Measurements from ENCODE around the gene GALR3. TPM values are rescaled to one million over a fixed set of nuclear protein-coding genes. Genes with fewer than 3 reads are reported as not detected.

GALR3 gene
- total RNA-seq, 1 donor from 2014 or later, result not detected

DNA sequence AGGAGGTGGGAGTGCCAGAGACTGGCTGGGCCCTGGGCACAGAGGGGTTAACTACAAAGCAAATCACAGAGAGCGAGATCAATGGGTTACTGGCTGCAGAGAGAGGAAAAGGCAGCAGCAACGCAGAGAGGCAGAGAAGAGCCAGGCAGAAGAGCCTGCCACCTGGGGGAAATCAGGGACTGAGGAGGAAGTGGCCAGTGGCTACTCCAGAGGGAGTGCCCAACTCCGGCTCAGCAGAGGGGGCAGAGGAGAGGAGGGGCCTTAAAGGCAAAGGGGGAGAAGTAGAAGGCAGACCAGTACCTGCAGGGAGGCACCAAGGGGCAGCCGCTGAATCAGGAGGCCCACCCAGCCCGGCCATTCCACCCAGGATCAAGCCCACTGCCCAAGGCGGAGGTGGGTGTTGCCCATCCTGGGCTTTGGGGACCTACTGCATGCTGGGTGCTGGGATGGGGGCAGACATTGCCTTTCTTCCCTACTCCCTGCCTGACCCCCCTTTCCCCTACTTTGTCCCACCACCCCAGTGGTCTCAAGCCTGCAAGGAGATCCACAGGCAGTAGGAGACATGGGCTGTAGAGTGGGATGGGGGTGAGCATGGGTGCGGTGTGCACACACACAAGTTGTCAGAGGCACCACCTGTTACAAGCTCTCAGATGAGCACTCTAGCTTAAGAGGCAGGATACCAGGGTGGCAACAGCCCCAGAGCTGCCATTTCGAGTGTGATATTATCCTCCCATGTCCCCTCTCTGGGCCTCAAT is 926 bp upstream of the GALR3 start:
- peaks cover 10% of the 10 kb centered on the region for H3K4me1 Mint-ChIP-seq (ENCODE audit: unreplicated experiment)
- no peaks in the 10 kb centered on the region for H3K36me3 Mint-ChIP-seq (ENCODE audit: low read depth, unreplicated experiment)
- H3K27ac Mint-ChIP-seq (ENCODE audit: unreplicated experiment), result no peak overlapping the region
- TF ChIP-seq, protein P1, sequence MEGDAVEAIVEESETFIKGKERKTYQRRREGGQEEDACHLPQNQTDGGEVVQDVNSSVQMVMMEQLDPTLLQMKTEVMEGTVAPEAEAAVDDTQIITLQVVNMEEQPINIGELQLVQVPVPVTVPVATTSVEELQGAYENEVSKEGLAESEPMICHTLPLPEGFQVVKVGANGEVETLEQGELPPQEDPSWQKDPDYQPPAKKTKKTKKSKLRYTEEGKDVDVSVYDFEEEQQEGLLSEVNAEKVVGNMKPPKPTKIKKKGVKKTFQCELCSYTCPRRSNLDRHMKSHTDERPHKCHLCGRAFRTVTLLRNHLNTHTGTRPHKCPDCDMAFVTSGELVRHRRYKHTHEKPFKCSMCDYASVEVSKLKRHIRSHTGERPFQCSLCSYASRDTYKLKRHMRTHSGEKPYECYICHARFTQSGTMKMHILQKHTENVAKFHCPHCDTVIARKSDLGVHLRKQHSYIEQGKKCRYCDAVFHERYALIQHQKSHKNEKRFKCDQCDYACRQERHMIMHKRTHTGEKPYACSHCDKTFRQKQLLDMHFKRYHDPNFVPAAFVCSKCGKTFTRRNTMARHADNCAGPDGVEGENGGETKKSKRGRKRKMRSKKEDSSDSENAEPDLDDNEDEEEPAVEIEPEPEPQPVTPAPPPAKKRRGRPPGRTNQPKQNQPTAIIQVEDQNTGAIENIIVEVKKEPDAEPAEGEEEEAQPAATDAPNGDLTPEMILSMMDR (IDR thresholded peaks at IDR 0.05; ENCODE audit: unreplicated experiment), result no peak
- H3K9me3 Mint-ChIP-seq (ENCODE audit: unreplicated experiment), result no peaks in the 10 kb centered on the region
- no peak for DNase-seq (ENCODE audit: low spot score)
- peak overlapping the region; percentile 25 for H3K4me3 Mint-ChIP-seq (ENCODE audit: unreplicated experiment)
- H3K27me3 Mint-ChIP-seq (ENCODE audit: unreplicated experiment), result peaks cover 14% of the 10 kb centered on the region

DNA sequence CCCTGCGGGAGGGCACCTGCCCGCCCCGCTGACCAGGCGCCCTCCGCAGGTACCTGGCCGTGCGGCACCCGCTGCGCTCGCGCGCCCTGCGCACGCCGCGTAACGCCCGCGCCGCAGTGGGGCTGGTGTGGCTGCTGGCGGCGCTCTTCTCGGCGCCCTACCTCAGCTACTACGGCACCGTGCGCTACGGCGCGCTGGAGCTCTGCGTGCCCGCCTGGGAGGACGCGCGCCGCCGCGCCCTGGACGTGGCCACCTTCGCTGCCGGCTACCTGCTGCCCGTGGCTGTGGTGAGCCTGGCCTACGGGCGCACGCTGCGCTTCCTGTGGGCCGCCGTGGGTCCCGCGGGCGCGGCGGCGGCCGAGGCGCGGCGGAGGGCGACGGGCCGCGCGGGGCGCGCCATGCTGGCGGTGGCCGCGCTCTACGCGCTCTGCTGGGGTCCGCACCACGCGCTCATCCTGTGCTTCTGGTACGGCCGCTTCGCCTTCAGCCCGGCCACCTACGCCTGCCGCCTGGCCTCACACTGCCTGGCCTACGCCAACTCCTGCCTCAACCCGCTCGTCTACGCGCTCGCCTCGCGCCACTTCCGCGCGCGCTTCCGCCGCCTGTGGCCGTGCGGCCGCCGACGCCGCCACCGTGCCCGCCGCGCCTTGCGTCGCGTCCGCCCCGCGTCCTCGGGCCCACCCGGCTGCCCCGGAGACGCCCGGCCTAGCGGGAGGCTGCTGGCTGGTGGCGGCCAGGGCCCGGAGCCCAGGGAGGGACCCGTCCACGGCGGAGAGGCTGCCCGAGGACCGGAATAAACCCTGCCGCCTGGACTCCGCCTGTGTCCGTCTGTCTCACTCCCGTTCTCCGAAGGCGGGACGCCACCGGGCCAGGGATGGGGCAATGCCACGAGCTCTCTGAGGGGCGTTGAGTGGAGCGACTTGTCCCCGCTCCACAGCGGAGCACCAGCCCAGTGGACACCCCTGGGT is 1.8 kb downstream of the GALR3 start:
- no peak for DNase-seq (ENCODE audit: low spot score)
- Mint-ChIP-seq H3K27me3 (ENCODE audit: unreplicated experiment) (peaks cover 12% of the 10 kb centered on the region), H3K9me3 (ENCODE audit: unreplicated experiment) (no peaks in the 10 kb centered on the region)

DNA sequence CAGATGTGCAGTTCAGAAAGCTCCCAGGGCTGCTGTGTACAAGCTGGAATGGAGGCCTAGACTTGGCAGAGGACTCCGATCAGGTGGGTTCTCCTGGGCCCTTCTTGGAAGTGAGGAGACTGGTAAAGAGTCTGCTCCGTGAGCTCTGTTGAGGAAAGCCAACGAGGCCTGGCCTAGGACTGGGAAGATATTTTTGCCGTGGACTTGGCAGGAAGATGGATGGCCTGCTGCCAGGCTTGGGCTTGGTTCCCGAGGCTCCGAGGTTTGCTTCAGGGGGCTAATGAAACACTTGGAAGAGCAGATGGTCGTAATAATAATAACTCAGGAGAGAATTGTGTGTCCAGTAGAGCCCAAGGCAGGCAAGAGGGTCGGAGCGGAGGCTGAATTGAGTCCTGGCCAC is 3.9 kb downstream of the GALR3 start:
- Mint-ChIP-seq H3K4me3 (ENCODE audit: unreplicated experiment) (peak overlapping the region; percentile 31), H3K36me3 (ENCODE audit: low read depth, unreplicated experiment) (peaks cover 11% of the 10 kb centered on the region), H3K27me3 (ENCODE audit: unreplicated experiment) (peaks cover 7% of the 10 kb centered on the region), H3K9me3 (ENCODE audit: unreplicated experiment) (no peaks in the 10 kb centered on the region), H3K27ac (ENCODE audit: unreplicated experiment) (no peak overlapping the region), H3K4me1 (ENCODE audit: unreplicated experiment) (peaks cover 1% of the 10 kb centered on the region)
- DNase-seq (ENCODE audit: low spot score), result no peak
- TF ChIP-seq, protein P1 (IDR thresholded peaks at IDR 0.05; ENCODE audit: unreplicated experiment), result no peak

More for the DNA sequence above, 1.8 kb downstream of the GALR3 start:
- no peak overlapping the region for H3K4me3 Mint-ChIP-seq (ENCODE audit: unreplicated experiment)
- TF ChIP-seq, protein P1 (IDR thresholded peaks at IDR 0.05; ENCODE audit: unreplicated experiment), result no peak
- H3K36me3 Mint-ChIP-seq (ENCODE audit: low read depth, unreplicated experiment), result peaks cover 4% of the 10 kb centered on the region
- no peak overlapping the region for H3K27ac Mint-ChIP-seq (ENCODE audit: unreplicated experiment)
- peaks cover 5% of the 10 kb centered on the region for H3K4me1 Mint-ChIP-seq (ENCODE audit: unreplicated experiment)

DNA sequence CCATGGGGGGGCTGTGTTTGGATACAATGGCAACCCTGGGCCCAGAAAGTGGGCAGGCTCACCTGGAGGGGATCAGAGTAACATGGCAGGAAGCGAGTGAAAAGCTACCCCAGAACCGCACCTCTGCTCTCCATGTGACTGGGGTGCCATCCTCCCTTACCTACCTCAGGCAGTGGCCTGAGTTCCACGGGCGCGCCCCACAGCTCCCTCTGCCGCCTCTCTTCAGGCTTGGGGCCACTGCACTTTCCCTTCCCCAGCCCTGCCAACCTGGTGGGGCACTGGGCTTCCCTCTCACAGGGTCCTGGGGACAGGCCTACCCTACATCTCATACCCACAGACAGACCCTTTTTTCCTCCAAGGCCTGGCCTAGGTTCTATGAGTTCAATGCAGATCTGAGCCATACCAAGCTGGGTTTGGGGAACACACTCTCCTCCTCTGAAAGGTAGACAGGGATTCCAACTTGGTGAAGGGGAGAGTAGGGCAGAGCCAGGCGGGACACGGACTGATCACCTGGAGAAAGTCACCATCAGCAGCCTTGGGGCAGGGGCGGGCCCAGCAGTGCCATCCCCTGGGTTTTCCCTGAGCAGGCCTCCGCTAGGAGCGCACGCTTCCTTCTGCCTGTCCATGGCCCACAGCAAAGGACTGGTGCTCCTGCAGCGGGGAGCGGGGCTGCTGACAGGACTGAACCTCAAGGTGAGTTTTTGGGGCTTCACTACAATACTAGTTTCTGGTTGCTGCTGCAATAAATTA is 7.1 kb downstream of the GALR3 start:
- no peaks in the 10 kb centered on the region for H3K9me3 Mint-ChIP-seq (ENCODE audit: unreplicated experiment)
- H3K36me3 Mint-ChIP-seq (ENCODE audit: low read depth, unreplicated experiment), result peaks cover 11% of the 10 kb centered on the region
- H3K27me3 Mint-ChIP-seq (ENCODE audit: unreplicated experiment), result peaks cover 3% of the 10 kb centered on the region
- DNase-seq (ENCODE audit: low spot score), result no peak
- no peaks in the 10 kb centered on the region for H3K4me1 Mint-ChIP-seq (ENCODE audit: unreplicated experiment)
- TF ChIP-seq, protein P1 (IDR thresholded peaks at IDR 0.05; ENCODE audit: unreplicated experiment), result no peak
- H3K4me3 Mint-ChIP-seq (ENCODE audit: unreplicated experiment), result peak overlapping the region; percentile 42
- no peak overlapping the region for H3K27ac Mint-ChIP-seq (ENCODE audit: unreplicated experiment)
